ENCODE results near the gene ANXA11. TPM values are rescaled to one million over a fixed set of nuclear protein-coding genes. Genes with fewer than 3 reads are reported as not detected.

ANXA11 gene
- total and polyA plus RNA-seq, 9 of the 15 experiments (the other 6 are each of a cell fraction or from before 2014, with no cell fraction given): 43.6 to 212 (median 109) TPM

- TF ChIP-seq ELF1 (tag; IDR thresholded peaks at IDR 0.05): no peak
- TF ChIP-seq YBX1 (IDR thresholded peaks at IDR 0.05): no peak
- TF ChIP-seq ZNF668 (CRISPR knock-in tag; IDR thresholded peaks at IDR 0.05): no peak
- no peak for TF ChIP-seq NR2F6 (CRISPR knock-in tag; IDR thresholded peaks at IDR 0.05)
- no peak for TF ChIP-seq ZNF354B (CRISPR knock-in tag; IDR thresholded peaks at IDR 0.05)
- no peak for TF ChIP-seq GATAD2A (IDR thresholded peaks at IDR 0.05)
Observed at GRCh38 chr10:80118669-80119068, 86.7 kb downstream of the ANXA11 start.

GRCh38 chr10:80110986-80111385, 94.4 kb downstream of the ANXA11 start:
- DNase-seq (ENCODE audit: extremely low read depth in 1 of 4, low spot score in 3 of 4): no peak
- no peak overlapping the region for H3K4me3 ChIP-seq
- in situ Hi-C loops (cut with MboI): no loop called here
- no peaks in the 10 kb centered on the region for H3K36me3 ChIP-seq (ENCODE audit: control insufficient read depth, insufficient read depth, low read length)
- FAIRE-seq: no peak
- intact Hi-C loops (cut with micrococcal nuclease): no loop called here
- no peak overlapping the region for H3K9ac ChIP-seq (ENCODE audit: insufficient read depth in 1 of 2, low read depth in 2 of 2, low read length in 2 of 2)
- no peak for ATAC-seq
- H3K9me3 ChIP-seq (replicated peaks; ENCODE audit: control insufficient read depth, insufficient read depth, low read depth, low read length): peaks cover 2% of the 10 kb centered on the region
- ChIA-PET POLR2A (interaction anchor here (0.6 kb wide), 1 partner anchor 945 kb away, joined by 3 read pairs; no protein-coding TSS in a partner anchor), CTCF (ENCODE audit: low intra/inter-chr PET ratio) (no interaction called here)
- no TSS peak for BruUV-seq (replicated peaks)
- H3K27ac ChIP-seq (ENCODE audit: extremely low read depth, low read depth, low read length): no peak overlapping the region
- no peak overlapping the region for H3K4me2 ChIP-seq (ENCODE audit: insufficient read depth, low read length)
- peaks cover 0 to 5% of the 10 kb centered on the region in 2 experiments; a peak in 2 of 5 replicates for H3K27me3 ChIP-seq (ENCODE audit: control insufficient read depth in 2 of 2, insufficient read depth in 2 of 2, low read length in 2 of 2)
- H2AFZ ChIP-seq (ENCODE audit: low read depth, low read length): no peak overlapping the region
- H3K79me2 ChIP-seq (ENCODE audit: control insufficient read depth, insufficient read depth, low read length): no peaks in the 10 kb centered on the region
- no peaks in the 10 kb centered on the region for H3K4me1 ChIP-seq (replicated peaks in 1 of 2; ENCODE audit: control insufficient read depth in 2 of 2, insufficient read depth in 2 of 2, low read length in 2 of 2)
- no peaks in the 10 kb centered on the region for H3K9me1 ChIP-seq (ENCODE audit: control insufficient read depth, insufficient read depth, low read length)
- 50% methylated on average over 1 of the region's 1 CpG for WGBS (ENCODE audit: insufficient coverage, low coverage, missing lambda C conversion rate)
- H4K20me1 ChIP-seq (replicated peaks; ENCODE audit: control insufficient read depth, insufficient read depth, low read length): no peaks in the 10 kb centered on the region
- TF ChIP-seq BDP1 (IDR thresholded peaks at IDR 0.05; ENCODE audit: insufficient read depth, insufficient read length) (no peak), TRIM28 (IDR thresholded peaks at IDR 0.05) (no peak), ZNF644 (tag; IDR thresholded peaks at IDR 0.05; ENCODE audit: low read depth) (no peak), LARP7 (IDR thresholded peaks at IDR 0.05) (no peak), CTBP1 (IDR thresholded peaks at IDR 0.05; ENCODE audit: borderline replicate concordance) (no peak), ZSCAN29 (IDR thresholded peaks at IDR 0.05) (no peak), STAT6 (CRISPR knock-in tag; IDR thresholded peaks at IDR 0.05) (no peak), UBTF (IDR thresholded peaks at IDR 0.05; ENCODE audit: borderline replicate concordance in 1 of 2, low read depth in 2 of 2, low read length in 2 of 2) (no peak), KAT8 (IDR thresholded peaks at IDR 0.05; ENCODE audit: low read depth) (no peak)

More at GRCh38 chr10:80118669-80119068, 86.7 kb downstream of the ANXA11 start:
- DNase-seq (ENCODE audit: extremely low read depth in 1 of 4, low spot score in 3 of 4): no peak
- intact Hi-C loops (cut with micrococcal nuclease): no loop called here
- WGBS (ENCODE audit: insufficient coverage, low coverage, missing lambda C conversion rate): 1% methylated on average over 4 of the region's 4 CpGs
- no peak overlapping the region for H3K27ac ChIP-seq (ENCODE audit: extremely low read depth, low read depth, low read length)
- BruUV-seq (replicated peaks): no TSS peak
- ChIA-PET POLR2A (interaction anchor here (0.8 to 1.1 kb wide), 2 partner anchors 12 to 85 kb away, joined by 3 read pairs; no protein-coding TSS in a partner anchor), CTCF (ENCODE audit: low intra/inter-chr PET ratio) (no interaction called here)
- H3K27me3 ChIP-seq (ENCODE audit: control insufficient read depth in 2 of 2, insufficient read depth in 2 of 2, low read length in 2 of 2): peaks cover 8 to 9% of the 10 kb centered on the region in 2 experiments; a peak in 3 of 5 replicates
- no peaks in the 10 kb centered on the region for H4K20me1 ChIP-seq (replicated peaks; ENCODE audit: control insufficient read depth, insufficient read depth, low read length)
- H2AFZ ChIP-seq (ENCODE audit: low read depth, low read length): no peak overlapping the region
- H3K79me2 ChIP-seq (ENCODE audit: control insufficient read depth, insufficient read depth, low read length): no peaks in the 10 kb centered on the region
- H3K4me2 ChIP-seq (ENCODE audit: insufficient read depth, low read length): no peak overlapping the region
- no peaks in the 10 kb centered on the region for H3K36me3 ChIP-seq (ENCODE audit: control insufficient read depth, insufficient read depth, low read length)
- H3K9ac ChIP-seq (ENCODE audit: insufficient read depth in 1 of 2, low read depth in 2 of 2, low read length in 2 of 2): no peak overlapping the region
- no peaks in the 10 kb centered on the region for H3K4me1 ChIP-seq (replicated peaks in 1 of 2; ENCODE audit: control insufficient read depth in 2 of 2, insufficient read depth in 2 of 2, low read length in 2 of 2)
- FAIRE-seq: no peak
- in situ Hi-C loops (cut with MboI): no loop called here
- ATAC-seq: no peak
- H3K9me3 ChIP-seq (replicated peaks; ENCODE audit: control insufficient read depth, insufficient read depth, low read depth, low read length): no peaks in the 10 kb centered on the region
- no peak overlapping the region for H3K4me3 ChIP-seq
- H3K9me1 ChIP-seq (ENCODE audit: control insufficient read depth, insufficient read depth, low read length): no peaks in the 10 kb centered on the region

Data from K562 (cell line).